A673 (cell line): Measurements from ENCODE around the gene ARF3. TPM values are rescaled to one million over a fixed set of nuclear protein-coding genes. Genes with fewer than 3 reads are reported as not detected.

Experiments used
- BruUV-seq: library from RNA; stranded (reverse); fragments of 400-500 nt; replicated peaks from 2 replicates; lab custom pipeline; 2021; lab: Mats Ljungman, UMichigan
- CTCF ChIA-PET: fragments of 300-600 bp; sonication (Branson Sonifier 250); formaldehyde crosslinking; loops from one replicate; lab custom pipeline; 2022; ENCODE audit warnings: antibody characterized with exemption; lab: Charles Lee
- POLR2A ChIA-PET: fragments of 300-600 bp; sonication (Branson Sonifier 250); formaldehyde crosslinking; loops from one replicate; lab custom pipeline; 2022; ENCODE audit warnings: antibody characterized with exemption; ENCODE audit not compliant: low non-redundant PET; lab: Charles Lee
- DNase-seq: peaks from one replicate; pipeline ENCODE4 v3.0.0-alpha.2; 2015; ENCODE audit warnings: low spot score
- H3K27ac ChIP-seq: fragments of 200-600 bp; sonication (generic); 2 replicates; pipeline ENCODE4 v1.5.1; 2016; ENCODE audit warnings: mixed run types, low read depth, mild to moderate bottlenecking, mixed read lengths, antibody characterized with exemption, low read length; ENCODE audit not compliant: poor library complexity, severe bottlenecking
- H3K27me3 ChIP-seq: fragments of 200-600 bp; sonication (generic); replicated peaks from 2 replicates; pipeline ENCODE4 v1.6.1; 2017; ENCODE audit warnings: mixed run types, low read depth, mild to moderate bottlenecking, mixed read lengths, antibody characterized with exemption, low read length; ENCODE audit not compliant: insufficient read depth, poor library complexity
- H3K36me3 ChIP-seq: fragments of 200-600 bp; sonication (generic); 2 replicates; pipeline ENCODE4 v1.6.1; 2016; ENCODE audit warnings: mixed run types, mild to moderate bottlenecking, mixed read lengths, antibody characterized with exemption, low read length; ENCODE audit not compliant: insufficient read depth, poor library complexity, severe bottlenecking
- H3K4me1 ChIP-seq: fragments of 200-600 bp; sonication (generic); 2 replicates; pipeline ENCODE4 v1.6.1; 2017; ENCODE audit warnings: mixed run types, mild to moderate bottlenecking, mixed read lengths, antibody characterized with exemption, low read length; ENCODE audit not compliant: insufficient read depth, poor library complexity, severe bottlenecking
- H3K4me3 ChIP-seq: fragments of 200-600 bp; sonication (generic); 2 replicates; pipeline ENCODE4 v1.5.1; 2016; ENCODE audit warnings: low read depth, mixed run types, mild to moderate bottlenecking, mixed read lengths, low read length; ENCODE audit not compliant: poor library complexity, severe bottlenecking
- H3K9me3 ChIP-seq: fragments of 200-600 bp; sonication (generic); 2 replicates; pipeline ENCODE4 v1.6.1; 2016; ENCODE audit warnings: mixed run types, low read depth, mild to moderate bottlenecking, mixed read lengths, antibody characterized with exemption, low read length; ENCODE audit not compliant: poor library complexity, severe bottlenecking
- CTCF ChIP-seq: fragments of 300-800, 200-600 bp; sonication (generic); conservative IDR thresholded peaks from 2 replicates; pipeline ENCODE4 v1.5.1; 2017; ENCODE audit warnings: low read depth, mild to moderate bottlenecking, antibody characterized with exemption, low read length, moderate library complexity, mixed read lengths
- EZH2 ChIP-seq: fragments of 200-600 bp; sonication (generic); IDR thresholded peaks from 2 replicates; pipeline ENCODE4 v1.6.1; 2017; ENCODE audit warnings: borderline replicate concordance, low read depth, mild to moderate bottlenecking, mixed read lengths, antibody characterized with exemption, low read length; ENCODE audit not compliant: poor library complexity, severe bottlenecking
- intact Hi-C: fragments of 100-400 bp; cut with micrococcal nuclease; formaldehyde crosslinking; loops from one replicate; pipeline ENCODE4 v1.10.0; 2022; ENCODE audit not compliant: unreplicated experiment
- total RNA-seq: library from RNA; stranded (reverse); gene quantifications from 2 replicates; pipeline ENCODE4 v1.2.3, GENCODE V29; 2021

ARF3 gene
- total RNA-seq, 1 experiment from 2014 or later = 183 TPM

- H3K9me3 ChIP-seq = no peaks in the 10 kb centered on the region
- H3K36me3 ChIP-seq = peaks cover 6% of the 10 kb centered on the region
- peak overlapping the region; percentile 92 for H3K4me3 ChIP-seq
- peaks cover 16% of the 10 kb centered on the region for H3K4me1 ChIP-seq
- ChIA-PET CTCF (interaction anchor here (0.6 to 1.4 kb wide), 4 partner anchors 16 to 205 kb away, joined by 3 to 10 read pairs (median 6); no protein-coding TSS in a partner anchor), POLR2A (interaction anchor here (0.6 kb wide), 1 partner anchor 31 kb away, joined by 15 read pairs; no protein-coding TSS in a partner anchor)
- peak; percentile 98 for DNase-seq
- intact Hi-C loops = no loop called here
- H3K27ac ChIP-seq = peak overlapping the region; percentile 86
- BruUV-seq = no TSS peak
- TF ChIP-seq CTCF (no peak), EZH2 (no peak)
- no peaks in the 10 kb centered on the region for H3K27me3 ChIP-seq
Observed at GRCh38 chr12:48956279-48957140, 777 bp downstream of the ARF3 start.

- POLR2A ChIA-PET = no interaction called here
- CTCF ChIA-PET = no interaction called here
- no peak overlapping the region for H3K4me3 ChIP-seq
- peaks cover 6% of the 10 kb centered on the region for H3K36me3 ChIP-seq
- BruUV-seq = no TSS peak
- no peak for DNase-seq
- H3K27ac ChIP-seq = no peak overlapping the region
- intact Hi-C loops = no loop called here
- H3K4me1 ChIP-seq = peaks cover 16% of the 10 kb centered on the region
- TF ChIP-seq CTCF (no peak), EZH2 (no peak)
- no peaks in the 10 kb centered on the region for H3K27me3 ChIP-seq
- H3K9me3 ChIP-seq = no peaks in the 10 kb centered on the region
Observed at GRCh38 chr12:48954841-48955501, 2.3 kb downstream of the ARF3 start.

DNA sequence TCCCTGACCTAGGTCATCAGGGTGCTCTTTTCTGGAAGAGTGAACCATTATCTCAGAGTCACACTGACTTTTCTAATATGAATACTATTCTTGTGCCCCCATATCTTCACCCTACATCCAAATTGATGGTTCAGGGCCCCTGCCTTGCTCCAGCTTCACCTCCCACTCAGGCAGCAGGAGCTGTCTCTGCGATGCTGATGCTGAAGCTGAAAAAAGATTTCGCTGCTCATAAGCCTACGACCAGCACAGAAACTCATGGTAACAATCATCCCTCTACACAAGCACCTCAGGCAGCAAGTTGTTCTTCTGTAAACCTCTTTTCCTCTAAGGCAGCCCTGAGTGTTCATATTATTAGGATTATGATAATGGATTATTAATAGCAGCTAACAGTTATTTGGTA, 3.2 kb downstream of the ARF3 start:
- no TSS peak for BruUV-seq
- DNase-seq = no peak

More for the DNA sequence above, 3.2 kb downstream of the ARF3 start:
- ChIA-PET CTCF (no interaction called here), POLR2A (no interaction called here)
- Histone ChIP-seq H3K27me3 (no peaks in the 10 kb centered on the region), H3K36me3 (peaks cover 6% of the 10 kb centered on the region), H3K4me1 (peaks cover 16% of the 10 kb centered on the region), H3K27ac (no peak overlapping the region), H3K4me3 (no peak overlapping the region), H3K9me3 (no peaks in the 10 kb centered on the region)
- TF ChIP-seq CTCF = no peak
- TF ChIP-seq EZH2 = no peak
- intact Hi-C loops = no loop called here
